ENCODE data around the gene EPHA5.

Gene EPHA5

DNA sequence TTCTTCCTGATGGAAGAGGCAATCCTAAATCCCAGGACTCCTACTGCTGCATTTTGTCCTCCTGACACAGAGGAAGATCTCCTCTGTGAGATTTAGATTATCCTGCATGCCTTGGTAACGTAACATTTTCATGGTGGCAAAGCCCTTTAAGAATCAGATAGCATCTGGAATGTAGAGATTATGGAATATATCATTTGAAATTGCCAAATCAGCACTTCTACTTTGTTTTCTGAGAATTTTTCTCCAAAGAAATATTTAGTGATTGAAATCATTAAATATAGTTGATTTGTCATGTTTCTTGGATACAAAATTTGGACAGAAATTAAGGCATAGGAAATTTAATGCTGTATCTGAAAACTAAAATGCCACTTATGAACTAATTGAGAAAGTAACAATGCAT is 326.9 kb downstream of the EPHA5 start:
- TF ChIP-seq ZNF70 (CRISPR knock-in tag; IDR thresholded peaks at IDR 0.05) (no peak), TOX (CRISPR knock-in tag; IDR thresholded peaks at IDR 0.05; ENCODE audit: borderline replicate concordance) (no peak)
- no peak for ATAC-seq

DNA sequence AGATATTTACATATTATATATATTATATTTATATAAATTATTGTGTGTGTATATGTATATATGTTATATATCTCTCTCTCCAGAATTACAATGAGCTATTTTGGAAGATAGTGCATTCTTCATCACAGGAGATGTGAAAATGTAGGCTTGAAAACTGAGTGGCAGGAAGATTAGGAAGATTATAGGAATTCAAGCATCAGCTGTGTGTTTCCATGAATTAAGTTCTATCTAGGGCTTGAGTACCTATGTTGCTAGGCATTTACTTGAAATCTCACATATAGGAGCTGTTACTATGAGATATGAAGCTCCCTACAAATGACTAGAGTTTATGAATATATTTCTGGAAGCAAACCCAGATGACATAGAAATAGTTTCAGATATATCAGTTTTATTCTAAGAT is 328.7 kb downstream of the EPHA5 start:
- ATAC-seq = no peak
- TF ChIP-seq TOX (CRISPR knock-in tag; IDR thresholded peaks at IDR 0.05; ENCODE audit: borderline replicate concordance) (no peak), ZNF70 (CRISPR knock-in tag; IDR thresholded peaks at IDR 0.05) (no peak), BACH2 (CRISPR knock-in tag; IDR thresholded peaks at IDR 0.05; ENCODE audit: borderline replicate concordance) (no peak), ZC3H10 (CRISPR knock-in tag; IDR thresholded peaks at IDR 0.05) (no peak), ZNF565 (CRISPR knock-in tag; conservative IDR thresholded peaks at IDR 0.05; ENCODE audit: low read depth) (no peak), ZFP3 (CRISPR knock-in tag; IDR thresholded peaks at IDR 0.05) (no peak), ZFP30 (CRISPR knock-in tag; IDR thresholded peaks at IDR 0.05) (no peak), GLIS3 (CRISPR knock-in tag; IDR thresholded peaks at IDR 0.05) (no peak), ARNTL (CRISPR knock-in tag; IDR thresholded peaks at IDR 0.05; ENCODE audit: borderline replicate concordance, low read depth) (no peak), ESRRG (CRISPR knock-in tag; IDR thresholded peaks at IDR 0.05) (no peak), SNAI2 (CRISPR knock-in tag; IDR thresholded peaks at IDR 0.05) (no peak), ISL1 (CRISPR knock-in tag; IDR thresholded peaks at IDR 0.05) (no peak)
- TF ChIP-seq, protein P1, sequence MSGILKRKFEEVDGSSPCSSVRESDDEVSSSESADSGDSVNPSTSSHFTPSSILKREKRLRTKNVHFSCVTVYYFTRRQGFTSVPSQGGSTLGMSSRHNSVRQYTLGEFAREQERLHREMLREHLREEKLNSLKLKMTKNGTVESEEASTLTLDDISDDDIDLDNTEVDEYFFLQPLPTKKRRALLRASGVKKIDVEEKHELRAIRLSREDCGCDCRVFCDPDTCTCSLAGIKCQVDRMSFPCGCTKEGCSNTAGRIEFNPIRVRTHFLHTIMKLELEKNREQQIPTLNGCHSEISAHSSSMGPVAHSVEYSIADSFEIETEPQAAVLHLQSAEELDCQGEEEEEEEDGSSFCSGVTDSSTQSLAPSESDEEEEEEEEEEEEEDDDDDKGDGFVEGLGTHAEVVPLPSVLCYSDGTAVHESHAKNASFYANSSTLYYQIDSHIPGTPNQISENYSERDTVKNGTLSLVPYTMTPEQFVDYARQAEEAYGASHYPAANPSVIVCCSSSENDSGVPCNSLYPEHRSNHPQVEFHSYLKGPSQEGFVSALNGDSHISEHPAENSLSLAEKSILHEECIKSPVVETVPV (CRISPR knock-in tag; IDR thresholded peaks at IDR 0.05) = no peak
- TF ChIP-seq, protein P2, sequence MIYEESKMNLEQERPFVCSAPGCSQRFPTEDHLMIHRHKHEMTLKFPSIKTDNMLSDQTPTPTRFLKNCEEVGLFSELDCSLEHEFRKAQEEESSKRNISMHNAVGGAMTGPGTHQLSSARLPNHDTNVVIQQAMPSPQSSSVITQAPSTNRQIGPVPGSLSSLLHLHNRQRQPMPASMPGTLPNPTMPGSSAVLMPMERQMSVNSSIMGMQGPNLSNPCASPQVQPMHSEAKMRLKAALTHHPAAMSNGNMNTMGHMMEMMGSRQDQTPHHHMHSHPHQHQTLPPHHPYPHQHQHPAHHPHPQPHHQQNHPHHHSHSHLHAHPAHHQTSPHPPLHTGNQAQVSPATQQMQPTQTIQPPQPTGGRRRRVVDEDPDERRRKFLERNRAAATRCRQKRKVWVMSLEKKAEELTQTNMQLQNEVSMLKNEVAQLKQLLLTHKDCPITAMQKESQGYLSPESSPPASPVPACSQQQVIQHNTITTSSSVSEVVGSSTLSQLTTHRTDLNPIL (CRISPR knock-in tag; IDR thresholded peaks at IDR 0.05; ENCODE audit: low read depth) = no peak
- TF ChIP-seq, protein P3, sequence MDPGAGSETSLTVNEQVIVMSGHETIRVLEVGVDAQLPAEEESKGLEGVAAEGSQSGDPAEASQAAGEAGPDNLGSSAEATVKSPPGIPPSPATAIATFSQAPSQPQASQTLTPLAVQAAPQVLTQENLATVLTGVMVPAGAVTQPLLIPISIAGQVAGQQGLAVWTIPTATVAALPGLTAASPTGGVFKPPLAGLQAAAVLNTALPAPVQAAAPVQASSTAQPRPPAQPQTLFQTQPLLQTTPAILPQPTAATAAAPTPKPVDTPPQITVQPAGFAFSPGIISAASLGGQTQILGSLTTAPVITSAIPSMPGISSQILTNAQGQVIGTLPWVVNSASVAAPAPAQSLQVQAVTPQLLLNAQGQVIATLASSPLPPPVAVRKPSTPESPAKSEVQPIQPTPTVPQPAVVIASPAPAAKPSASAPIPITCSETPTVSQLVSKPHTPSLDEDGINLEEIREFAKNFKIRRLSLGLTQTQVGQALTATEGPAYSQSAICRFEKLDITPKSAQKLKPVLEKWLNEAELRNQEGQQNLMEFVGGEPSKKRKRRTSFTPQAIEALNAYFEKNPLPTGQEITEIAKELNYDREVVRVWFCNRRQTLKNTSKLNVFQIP (CRISPR knock-in tag; IDR thresholded peaks at IDR 0.05; ENCODE audit: borderline replicate concordance, low read depth) = no peak

DNA sequence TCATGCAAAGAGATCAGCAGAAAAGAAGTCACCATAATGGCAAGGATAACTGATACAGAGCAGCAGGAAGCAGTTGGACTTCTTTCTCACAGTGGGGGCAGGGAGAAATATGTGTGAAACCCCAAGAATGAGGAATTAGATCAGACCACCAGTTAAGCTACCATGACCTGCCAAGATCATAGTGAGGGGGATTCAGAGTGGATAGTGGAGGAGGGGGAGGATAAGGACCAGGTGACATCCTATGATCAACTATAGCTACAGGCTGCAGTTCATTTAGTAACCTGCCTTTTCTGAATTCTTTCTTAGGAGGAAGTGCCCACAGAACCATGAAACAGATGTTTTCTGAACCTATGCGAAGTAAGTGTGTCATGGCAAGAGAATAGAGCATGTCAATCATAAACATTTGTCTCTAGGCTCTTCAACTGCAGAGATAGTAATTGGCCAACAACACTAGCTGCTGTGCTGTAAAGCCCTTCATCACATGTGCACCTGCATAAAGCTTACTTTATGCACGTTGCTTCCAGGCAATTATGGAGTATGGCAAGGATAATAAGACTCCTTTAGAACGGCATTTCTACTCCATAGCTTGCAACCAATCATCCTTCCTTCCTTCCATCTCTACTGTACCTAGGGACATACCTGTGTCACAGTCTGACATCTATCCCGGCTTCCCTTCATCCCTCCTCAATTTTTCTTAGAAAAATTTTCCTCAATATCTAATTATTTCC is 329.7 kb downstream of the EPHA5 start:
- TF ChIP-seq, protein P4, sequence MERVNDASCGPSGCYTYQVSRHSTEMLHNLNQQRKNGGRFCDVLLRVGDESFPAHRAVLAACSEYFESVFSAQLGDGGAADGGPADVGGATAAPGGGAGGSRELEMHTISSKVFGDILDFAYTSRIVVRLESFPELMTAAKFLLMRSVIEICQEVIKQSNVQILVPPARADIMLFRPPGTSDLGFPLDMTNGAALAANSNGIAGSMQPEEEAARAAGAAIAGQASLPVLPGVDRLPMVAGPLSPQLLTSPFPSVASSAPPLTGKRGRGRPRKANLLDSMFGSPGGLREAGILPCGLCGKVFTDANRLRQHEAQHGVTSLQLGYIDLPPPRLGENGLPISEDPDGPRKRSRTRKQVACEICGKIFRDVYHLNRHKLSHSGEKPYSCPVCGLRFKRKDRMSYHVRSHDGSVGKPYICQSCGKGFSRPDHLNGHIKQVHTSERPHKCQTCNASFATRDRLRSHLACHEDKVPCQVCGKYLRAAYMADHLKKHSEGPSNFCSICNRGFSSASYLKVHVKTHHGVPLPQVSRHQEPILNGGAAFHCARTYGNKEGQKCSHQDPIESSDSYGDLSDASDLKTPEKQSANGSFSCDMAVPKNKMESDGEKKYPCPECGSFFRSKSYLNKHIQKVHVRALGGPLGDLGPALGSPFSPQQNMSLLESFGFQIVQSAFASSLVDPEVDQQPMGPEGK (CRISPR knock-in tag; IDR thresholded peaks at IDR 0.05; ENCODE audit: borderline replicate concordance) = no peak
- TF ChIP-seq TOX (CRISPR knock-in tag; IDR thresholded peaks at IDR 0.05; ENCODE audit: borderline replicate concordance) (no peak), ZC3H10 (CRISPR knock-in tag; IDR thresholded peaks at IDR 0.05) (no peak), GLIS3 (CRISPR knock-in tag; IDR thresholded peaks at IDR 0.05) (no peak), TCF4 (CRISPR knock-in tag; IDR thresholded peaks at IDR 0.05; ENCODE audit: borderline replicate concordance) (no peak), PPARA (CRISPR knock-in tag; IDR thresholded peaks at IDR 0.05; ENCODE audit: borderline replicate concordance) (no peak), ZFP3 (CRISPR knock-in tag; IDR thresholded peaks at IDR 0.05) (no peak), BACH2 (CRISPR knock-in tag; IDR thresholded peaks at IDR 0.05; ENCODE audit: borderline replicate concordance) (no peak)
- ATAC-seq = no peak

DNA sequence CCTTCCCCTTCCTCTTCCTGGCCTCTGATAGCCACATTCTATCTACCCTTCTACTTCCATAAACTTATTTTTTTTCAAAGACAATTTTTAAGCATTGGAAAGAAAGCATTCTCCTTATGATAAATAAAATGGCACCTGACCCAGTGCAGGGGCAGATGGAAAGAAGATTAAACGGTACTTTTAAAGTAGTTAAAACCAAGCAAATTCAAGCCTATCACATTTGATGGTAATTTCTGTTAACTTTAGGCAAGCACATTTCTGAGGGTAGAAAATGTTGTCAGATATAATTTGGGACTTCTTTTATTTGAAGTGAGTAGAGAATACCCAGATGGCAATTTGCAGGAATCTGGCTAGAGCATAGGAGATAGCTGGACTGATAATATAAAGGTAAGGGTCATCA is 332.9 kb downstream of the EPHA5 start:
- ATAC-seq = no peak
- TF ChIP-seq TCF4 (CRISPR knock-in tag; IDR thresholded peaks at IDR 0.05; ENCODE audit: borderline replicate concordance) = no peak
- TF ChIP-seq SNAI2 (CRISPR knock-in tag; IDR thresholded peaks at IDR 0.05) = no peak
- TF ChIP-seq ESRRG (CRISPR knock-in tag; IDR thresholded peaks at IDR 0.05) = no peak
- TF ChIP-seq, protein P2 (CRISPR knock-in tag; IDR thresholded peaks at IDR 0.05; ENCODE audit: low read depth) = no peak
- no peak for TF ChIP-seq OSR1 (CRISPR knock-in tag; IDR thresholded peaks at IDR 0.05)
- TF ChIP-seq ZFP3 (CRISPR knock-in tag; IDR thresholded peaks at IDR 0.05) = no peak
- no peak for TF ChIP-seq ZNF70 (CRISPR knock-in tag; IDR thresholded peaks at IDR 0.05)
- TF ChIP-seq, protein P4 (CRISPR knock-in tag; IDR thresholded peaks at IDR 0.05; ENCODE audit: borderline replicate concordance) = no peak
- TF ChIP-seq ZFP30 (CRISPR knock-in tag; IDR thresholded peaks at IDR 0.05) = no peak
- no peak for TF ChIP-seq GLIS3 (CRISPR knock-in tag; IDR thresholded peaks at IDR 0.05)
- TF ChIP-seq ARNTL (CRISPR knock-in tag; IDR thresholded peaks at IDR 0.05; ENCODE audit: borderline replicate concordance, low read depth) = no peak
- TF ChIP-seq ZNF565 (CRISPR knock-in tag; conservative IDR thresholded peaks at IDR 0.05; ENCODE audit: low read depth) = no peak
- TF ChIP-seq, protein P5, sequence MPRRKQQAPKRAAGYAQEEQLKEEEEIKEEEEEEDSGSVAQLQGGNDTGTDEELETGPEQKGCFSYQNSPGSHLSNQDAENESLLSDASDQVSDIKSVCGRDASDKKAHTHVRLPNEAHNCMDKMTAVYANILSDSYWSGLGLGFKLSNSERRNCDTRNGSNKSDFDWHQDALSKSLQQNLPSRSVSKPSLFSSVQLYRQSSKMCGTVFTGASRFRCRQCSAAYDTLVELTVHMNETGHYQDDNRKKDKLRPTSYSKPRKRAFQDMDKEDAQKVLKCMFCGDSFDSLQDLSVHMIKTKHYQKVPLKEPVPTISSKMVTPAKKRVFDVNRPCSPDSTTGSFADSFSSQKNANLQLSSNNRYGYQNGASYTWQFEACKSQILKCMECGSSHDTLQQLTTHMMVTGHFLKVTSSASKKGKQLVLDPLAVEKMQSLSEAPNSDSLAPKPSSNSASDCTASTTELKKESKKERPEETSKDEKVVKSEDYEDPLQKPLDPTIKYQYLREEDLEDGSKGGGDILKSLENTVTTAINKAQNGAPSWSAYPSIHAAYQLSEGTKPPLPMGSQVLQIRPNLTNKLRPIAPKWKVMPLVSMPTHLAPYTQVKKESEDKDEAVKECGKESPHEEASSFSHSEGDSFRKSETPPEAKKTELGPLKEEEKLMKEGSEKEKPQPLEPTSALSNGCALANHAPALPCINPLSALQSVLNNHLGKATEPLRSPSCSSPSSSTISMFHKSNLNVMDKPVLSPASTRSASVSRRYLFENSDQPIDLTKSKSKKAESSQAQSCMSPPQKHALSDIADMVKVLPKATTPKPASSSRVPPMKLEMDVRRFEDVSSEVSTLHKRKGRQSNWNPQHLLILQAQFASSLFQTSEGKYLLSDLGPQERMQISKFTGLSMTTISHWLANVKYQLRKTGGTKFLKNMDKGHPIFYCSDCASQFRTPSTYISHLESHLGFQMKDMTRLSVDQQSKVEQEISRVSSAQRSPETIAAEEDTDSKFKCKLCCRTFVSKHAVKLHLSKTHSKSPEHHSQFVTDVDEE (CRISPR knock-in tag; IDR thresholded peaks at IDR 0.05) = no peak

All from SK-N-SH treated with all-trans-retinoic acid at 6 μM for 48 hours (cell line).